Activated naive CD4-positive, alpha-beta T cell treated with anti-CD3 and anti-CD28 coated beads, Interleukin-2, amount 50 U/mL, for 24 hours (primary cell): ENCODE results near the gene ZFP57.
"Not testable (repeated sequence)": the region's sequence is repeated elsewhere in the genome, so short reads cannot be mapped to it uniquely, and the experiment has no call there.

ENCODE experiments used
- H3K27ac Mint-ChIP-seq: one replicate; pipeline ENCODE4 v1.8.0; 2021; ENCODE audit warnings: mild to moderate bottlenecking, mixed read lengths
- H3K27me3 Mint-ChIP-seq: one replicate; pipeline ENCODE4 v1.8.0; 2021; ENCODE audit warnings: mixed read lengths
- H3K36me3 Mint-ChIP-seq: one replicate; pipeline ENCODE4 v1.8.0; 2021; ENCODE audit warnings: mixed read lengths
- H3K4me1 Mint-ChIP-seq: one replicate; pipeline ENCODE4 v1.8.0; 2021; ENCODE audit warnings: mixed read lengths
- H3K4me3 Mint-ChIP-seq: one replicate; pipeline ENCODE4 v1.8.0; 2021; ENCODE audit warnings: mild to moderate bottlenecking, mixed read lengths
- H3K9me3 Mint-ChIP-seq: one replicate; pipeline ENCODE4 v1.8.0; 2021; ENCODE audit warnings: mixed read lengths

ZFP57 gene

DNA sequence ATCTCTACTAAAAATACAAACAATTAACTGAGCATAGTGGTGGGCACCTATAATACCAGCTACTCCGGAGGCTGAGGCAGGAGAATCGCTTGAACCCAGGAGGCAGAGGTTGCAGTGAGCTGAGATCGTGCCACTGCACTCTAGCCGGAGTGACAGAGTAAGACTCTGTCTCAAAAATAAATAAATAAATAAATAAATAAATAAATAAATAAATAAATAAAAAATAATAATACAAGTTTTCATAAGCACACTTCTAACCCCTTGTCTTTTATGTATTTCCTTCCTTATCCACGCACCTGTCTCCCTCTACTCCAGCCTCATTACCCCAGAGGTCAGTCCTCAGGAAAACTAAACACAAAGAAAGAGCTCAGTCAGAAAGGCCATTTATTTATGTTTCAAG is 8.8 kb downstream of the ZFP57 start:
- not testable (repeated sequence) for H3K9me3 Mint-ChIP-seq, H3K4me1 Mint-ChIP-seq, H3K4me3 Mint-ChIP-seq, H3K27ac Mint-ChIP-seq, H3K27me3 Mint-ChIP-seq, H3K36me3 Mint-ChIP-seq

DNA sequence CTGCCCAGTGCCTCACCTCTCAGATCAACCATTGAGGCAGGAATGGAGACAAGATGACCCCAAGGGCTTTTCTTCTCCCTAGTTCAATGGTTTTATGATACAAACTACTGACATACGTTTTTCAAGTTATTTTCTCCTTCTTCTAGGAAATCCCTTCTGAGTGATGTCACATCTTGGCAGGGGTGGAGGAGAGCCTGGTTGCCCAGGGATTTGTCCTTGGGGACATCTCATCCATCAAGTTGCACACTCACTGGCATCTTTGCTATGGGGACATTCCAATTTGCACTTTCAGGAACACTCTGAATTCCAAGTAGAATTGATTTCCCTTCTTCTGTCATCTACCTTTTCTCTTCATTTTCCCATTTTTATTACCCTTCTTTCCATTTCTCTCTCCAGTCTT is 9.9 kb downstream of the ZFP57 start:
- no peak overlapping the region for H3K4me3 Mint-ChIP-seq
- H3K4me1 Mint-ChIP-seq, result no peaks in the 10 kb centered on the region
- no peaks in the 10 kb centered on the region for H3K36me3 Mint-ChIP-seq
- H3K27me3 Mint-ChIP-seq, result peaks cover 6% of the 10 kb centered on the region
- H3K27ac Mint-ChIP-seq, result no peak overlapping the region
- H3K9me3 Mint-ChIP-seq, result no peaks in the 10 kb centered on the region

DNA sequence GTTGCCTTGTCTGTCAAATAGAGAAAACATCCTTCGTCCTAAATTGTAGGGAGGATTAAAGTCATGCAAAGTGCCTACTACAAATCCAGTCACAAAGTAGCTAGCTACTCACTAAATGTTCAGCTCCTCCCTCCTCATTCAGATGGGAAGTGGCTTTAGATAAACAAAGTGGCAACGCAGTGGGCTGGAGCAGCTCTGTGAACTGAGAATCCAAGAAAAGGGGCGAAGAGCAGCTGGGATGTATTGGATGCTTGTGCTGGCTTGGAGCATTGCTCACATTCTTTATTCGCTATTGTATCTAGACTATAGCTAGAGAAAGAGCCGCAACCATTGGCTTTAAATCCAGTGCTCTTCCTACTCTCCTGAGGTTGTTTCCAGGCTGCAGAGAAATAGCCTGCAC is 13.8 kb downstream of the ZFP57 start:
- H3K9me3 Mint-ChIP-seq, result no peaks in the 10 kb centered on the region
- H3K27me3 Mint-ChIP-seq, result peaks cover 9% of the 10 kb centered on the region
- H3K4me1 Mint-ChIP-seq, result no peaks in the 10 kb centered on the region
- H3K36me3 Mint-ChIP-seq, result no peaks in the 10 kb centered on the region
- no peak overlapping the region for H3K4me3 Mint-ChIP-seq
- no peak overlapping the region for H3K27ac Mint-ChIP-seq

DNA sequence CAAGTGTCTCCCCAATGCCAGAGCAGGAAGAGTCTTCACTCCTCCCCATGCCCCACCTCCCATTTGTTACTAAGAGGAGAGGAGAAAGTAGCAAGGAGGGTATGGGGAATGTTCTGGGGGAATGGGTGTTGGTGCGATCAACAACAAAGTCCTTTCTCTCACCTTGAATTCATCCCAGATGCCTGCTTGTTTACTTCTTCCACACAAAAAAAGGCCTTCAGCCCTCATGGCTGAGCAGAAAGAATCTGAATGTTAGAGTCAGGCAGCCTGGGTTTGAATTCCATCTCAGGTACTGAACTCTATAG is 14.2 kb downstream of the ZFP57 start:
- Mint-ChIP-seq H3K27me3 (peaks cover 11% of the 10 kb centered on the region), H3K9me3 (no peaks in the 10 kb centered on the region), H3K36me3 (no peaks in the 10 kb centered on the region), H3K4me3 (no peak overlapping the region), H3K27ac (no peak overlapping the region), H3K4me1 (no peaks in the 10 kb centered on the region)

DNA sequence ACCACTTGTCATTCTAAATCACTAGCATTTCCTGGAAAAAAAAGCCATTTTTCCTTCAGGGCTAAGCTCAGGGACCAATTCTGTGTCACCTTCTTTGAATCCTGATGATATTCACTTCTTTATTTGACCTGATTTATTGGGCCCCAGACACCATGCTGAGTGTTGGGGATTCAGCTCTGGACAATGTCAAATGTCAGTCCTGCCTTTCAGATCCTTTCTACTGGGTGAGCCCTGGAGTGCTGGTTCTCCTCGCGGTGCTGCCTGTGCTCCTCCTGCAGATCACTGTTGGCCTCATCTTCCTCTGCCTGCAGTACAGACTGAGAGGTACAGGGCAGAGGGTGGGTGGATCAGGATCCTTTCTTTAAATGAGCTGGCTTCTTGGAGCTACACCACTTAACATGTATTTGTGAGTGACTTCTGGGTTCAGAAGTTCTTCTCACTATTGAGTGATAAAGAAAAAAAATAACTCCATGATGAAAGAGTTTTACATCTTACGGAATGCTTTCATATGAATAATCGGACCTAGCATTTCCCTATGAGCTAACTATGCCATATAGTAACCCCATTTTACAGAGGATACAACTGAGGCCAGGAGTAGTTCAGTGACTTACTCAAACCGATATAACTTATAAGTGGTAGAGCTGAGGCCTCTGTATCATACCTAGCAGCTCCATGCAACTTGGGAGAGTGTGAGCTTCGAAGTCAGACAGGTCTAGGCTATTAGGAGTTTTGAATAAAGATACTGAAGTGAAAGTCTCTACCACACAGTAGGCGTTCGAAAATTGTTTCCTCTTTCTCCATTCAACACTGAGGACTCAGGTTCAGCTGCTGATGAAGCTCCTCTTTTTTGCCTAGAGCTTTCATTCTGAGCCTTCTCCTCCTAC is 14.8 kb downstream of the ZFP57 start:
- peaks cover 10% of the 10 kb centered on the region for H3K27me3 Mint-ChIP-seq
- H3K27ac Mint-ChIP-seq, result no peak overlapping the region
- no peaks in the 10 kb centered on the region for H3K4me1 Mint-ChIP-seq

DNA sequence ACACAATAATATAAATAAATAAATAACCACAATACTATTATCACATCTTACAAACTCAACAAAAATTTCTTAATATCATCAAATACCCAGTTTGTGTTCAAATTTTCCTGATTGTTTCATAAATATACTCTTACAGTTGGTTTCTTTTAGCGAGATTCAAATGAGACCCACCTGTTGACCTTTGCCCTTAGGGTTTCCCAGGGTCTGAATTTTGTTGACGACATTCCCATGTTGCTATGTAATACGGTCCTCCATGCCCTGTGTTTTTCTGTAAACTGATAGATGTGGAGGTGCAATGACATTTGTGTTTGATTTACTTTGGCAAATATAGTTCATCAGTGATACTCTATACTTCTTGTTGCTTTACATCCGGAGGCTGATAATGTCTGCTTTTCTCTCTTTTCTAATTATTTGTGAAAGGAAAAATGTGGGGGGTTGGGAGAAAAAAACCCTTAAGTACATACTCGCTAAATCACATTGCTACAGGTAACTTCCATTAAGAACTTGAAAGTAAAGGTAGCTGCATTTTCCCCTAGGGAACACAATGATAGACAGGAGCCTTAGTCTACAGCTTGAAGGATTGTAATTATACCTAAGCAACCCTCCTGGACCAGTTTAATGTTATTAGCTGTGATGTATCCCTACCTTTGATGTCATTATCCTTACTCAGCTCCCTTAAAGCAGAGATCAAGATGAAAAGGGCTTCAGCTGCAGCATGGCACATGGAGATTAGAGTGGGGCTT is 17.5 kb downstream of the ZFP57 start:
- Mint-ChIP-seq H3K27ac (no peak overlapping the region), H3K27me3 (peaks cover 9% of the 10 kb centered on the region), H3K4me3 (no peak overlapping the region), H3K9me3 (no peaks in the 10 kb centered on the region), H3K4me1 (no peaks in the 10 kb centered on the region), H3K36me3 (no peaks in the 10 kb centered on the region)

More for the DNA sequence above, 14.8 kb downstream of the ZFP57 start:
- Mint-ChIP-seq H3K4me3 (no peak overlapping the region), H3K36me3 (no peaks in the 10 kb centered on the region), H3K9me3 (no peaks in the 10 kb centered on the region)

DNA sequence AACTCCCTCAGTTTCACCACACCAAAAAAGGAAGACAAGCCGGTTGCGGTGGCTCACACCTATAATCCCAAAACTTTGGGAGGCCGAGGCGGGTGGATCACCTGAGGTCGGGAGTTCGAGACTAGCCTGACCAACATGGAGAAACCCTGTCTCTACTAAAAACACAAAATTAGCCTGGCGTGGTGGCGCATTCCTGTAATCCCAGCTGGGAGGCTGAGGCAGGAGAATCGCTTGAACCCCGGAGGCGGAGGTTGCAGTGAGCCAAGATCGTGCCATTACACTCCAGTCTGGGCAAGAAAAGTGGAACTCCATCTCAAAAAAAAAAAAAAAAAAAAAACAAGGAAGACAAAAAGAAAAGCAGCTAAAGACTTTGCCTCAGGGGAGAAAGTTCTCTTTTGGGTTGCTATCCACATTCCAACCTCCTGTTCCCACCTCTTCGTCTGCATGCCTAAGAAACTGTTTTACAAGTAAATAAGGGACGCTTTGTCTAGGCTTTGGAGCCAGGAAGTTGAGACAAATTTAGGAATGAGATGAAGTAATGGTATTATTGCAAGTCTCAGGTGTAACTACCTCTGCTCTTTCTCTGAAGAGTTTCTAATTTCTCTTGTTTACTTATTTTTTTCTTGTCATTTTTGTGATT is 19.3 kb downstream of the ZFP57 start:
- not testable (repeated sequence) for H3K4me3 Mint-ChIP-seq, H3K27ac Mint-ChIP-seq, H3K36me3 Mint-ChIP-seq, H3K9me3 Mint-ChIP-seq, H3K4me1 Mint-ChIP-seq
- H3K27me3 Mint-ChIP-seq, result peaks cover 14% of the 10 kb centered on the region

DNA sequence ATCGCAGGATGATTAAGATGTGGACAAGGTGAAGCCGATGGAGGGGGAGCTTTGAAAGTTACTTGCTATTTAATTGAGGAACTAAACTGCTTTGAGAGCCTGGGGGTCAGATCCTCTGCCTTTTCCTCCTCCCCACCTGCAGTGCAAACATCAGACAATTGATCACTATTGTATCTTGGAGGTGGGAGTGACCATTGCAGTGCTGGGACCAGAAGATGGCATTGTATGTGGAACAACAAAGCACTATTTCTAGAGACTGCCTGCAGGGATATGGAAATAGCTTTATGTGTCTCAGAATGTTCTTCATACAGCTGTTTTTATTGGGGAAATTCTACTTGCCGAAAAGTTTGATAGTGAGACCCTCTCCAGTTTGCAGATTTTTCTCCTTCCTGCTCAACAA is 19.9 kb downstream of the ZFP57 start:
- Mint-ChIP-seq H3K36me3 (no peaks in the 10 kb centered on the region), H3K4me1 (no peaks in the 10 kb centered on the region), H3K27me3 (peaks cover 15% of the 10 kb centered on the region), H3K9me3 (no peaks in the 10 kb centered on the region), H3K4me3 (no peak overlapping the region), H3K27ac (no peak overlapping the region)

DNA sequence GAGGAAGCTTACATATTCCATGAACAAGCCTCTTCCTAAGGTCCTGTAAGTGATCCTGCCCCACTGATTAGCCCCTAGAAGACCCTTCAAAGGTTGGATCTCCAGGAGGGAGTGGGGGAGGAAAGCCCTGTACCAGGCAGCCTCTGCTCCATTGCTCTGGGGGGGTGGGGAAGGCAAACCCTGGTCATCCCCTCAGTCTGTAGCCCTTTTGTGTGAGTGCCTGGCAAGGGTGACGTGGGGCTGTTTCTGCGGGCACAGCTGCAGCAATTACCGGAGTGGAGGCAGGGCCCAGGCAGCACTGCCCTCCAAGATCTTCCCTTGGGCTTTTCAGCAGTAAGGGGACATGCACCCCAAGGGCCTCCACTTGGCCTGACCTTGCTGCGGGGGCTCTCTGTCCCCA is 24.2 kb downstream of the ZFP57 start, which contains the start of gene MOG:
MOG (plus strand) TSS at position 295 of the 400 bp plus-strand sequence. CDS start 118 bp downstream, outside the sequence.
- Mint-ChIP-seq H3K9me3 (no peaks in the 10 kb centered on the region), H3K27me3 (peaks cover 14% of the 10 kb centered on the region), H3K27ac (no peak within 1 kb of the TSS), H3K4me1 (peaks cover 1% of the 10 kb centered on the region), H3K36me3 (no peaks in the 10 kb centered on the region), H3K4me3 (no peak within 1 kb of the TSS)

DNA sequence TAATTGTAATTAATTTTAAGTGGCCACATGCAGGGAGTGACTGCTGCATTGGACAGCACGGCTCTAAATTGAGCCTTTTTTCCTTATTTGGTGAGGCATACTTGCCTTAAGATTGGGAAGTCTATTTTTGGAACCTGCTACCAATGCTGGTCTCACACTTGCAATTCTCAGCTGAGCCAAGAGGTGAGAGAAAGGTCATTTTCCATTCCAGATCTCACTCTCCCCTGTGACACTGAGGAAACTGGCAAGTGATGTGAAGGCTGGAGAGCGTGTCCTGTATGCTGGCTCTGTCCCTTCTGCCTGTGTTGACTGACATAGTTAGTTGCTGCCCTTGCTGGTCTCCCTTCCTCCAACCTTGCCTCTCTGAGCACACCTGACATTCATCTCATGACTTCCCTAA is 24.8 kb downstream of the ZFP57 start:
- peaks cover 13% of the 10 kb centered on the region for H3K27me3 Mint-ChIP-seq
- H3K36me3 Mint-ChIP-seq, result no peaks in the 10 kb centered on the region
- H3K4me3 Mint-ChIP-seq, result no peak overlapping the region
- H3K27ac Mint-ChIP-seq, result no peak overlapping the region
- H3K9me3 Mint-ChIP-seq, result no peaks in the 10 kb centered on the region
- H3K4me1 Mint-ChIP-seq, result peaks cover 6% of the 10 kb centered on the region

DNA sequence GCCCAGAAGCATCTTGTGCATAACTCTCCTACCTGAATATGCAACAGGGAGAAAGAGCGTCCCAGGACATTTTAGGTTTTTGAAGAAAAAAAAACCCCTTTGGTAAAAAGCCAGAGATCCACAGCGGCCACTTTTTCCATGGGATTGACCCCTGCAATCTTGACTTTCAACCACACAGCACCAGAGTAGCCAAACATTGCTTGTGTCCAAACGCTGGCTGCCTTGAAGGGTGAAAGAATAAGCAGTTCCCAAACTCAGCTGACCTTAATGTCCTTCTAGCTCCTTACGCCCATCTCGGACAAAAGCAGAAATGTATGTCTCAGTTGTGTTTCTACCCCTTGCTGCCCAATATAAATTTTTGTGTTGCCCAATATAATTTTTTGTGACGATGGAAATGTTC is 25.3 kb downstream of the ZFP57 start:
- Mint-ChIP-seq H3K9me3 (no peaks in the 10 kb centered on the region), H3K4me3 (no peak overlapping the region), H3K27ac (no peak overlapping the region), H3K4me1 (peaks cover 6% of the 10 kb centered on the region), H3K27me3 (peaks cover 12% of the 10 kb centered on the region), H3K36me3 (no peaks in the 10 kb centered on the region)

DNA sequence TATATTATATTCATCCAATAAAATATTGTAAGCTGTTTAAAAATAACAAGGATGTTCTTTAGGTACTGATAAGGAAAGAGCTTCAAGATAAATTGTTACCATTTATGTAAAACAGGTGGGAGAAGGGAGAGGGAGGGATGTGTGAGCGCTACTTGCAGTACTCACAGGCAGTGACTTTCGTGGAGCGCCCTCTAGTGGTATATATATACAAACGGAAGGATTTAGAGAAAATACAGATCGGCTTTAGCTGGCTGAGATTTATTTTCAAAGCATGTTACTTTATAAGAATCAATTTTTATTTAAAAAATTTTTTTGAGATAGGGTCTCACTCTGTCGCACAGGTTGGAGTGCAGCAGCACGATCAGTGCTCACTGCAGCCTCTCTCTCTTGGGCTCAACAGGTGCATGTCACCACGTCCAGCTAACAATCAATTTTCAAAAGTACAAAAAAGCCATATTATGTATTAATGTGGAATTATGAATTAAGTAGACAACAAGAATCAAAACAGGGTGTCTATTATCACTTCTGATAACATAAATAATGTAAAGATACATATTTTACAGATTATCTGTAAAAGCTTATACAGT is 27.4 kb downstream of the ZFP57 start:
- Mint-ChIP-seq H3K9me3 (no peaks in the 10 kb centered on the region), H3K36me3 (no peaks in the 10 kb centered on the region), H3K4me3 (no peak overlapping the region), H3K4me1 (peaks cover 15% of the 10 kb centered on the region), H3K27ac (no peak overlapping the region), H3K27me3 (peaks cover 12% of the 10 kb centered on the region)

DNA sequence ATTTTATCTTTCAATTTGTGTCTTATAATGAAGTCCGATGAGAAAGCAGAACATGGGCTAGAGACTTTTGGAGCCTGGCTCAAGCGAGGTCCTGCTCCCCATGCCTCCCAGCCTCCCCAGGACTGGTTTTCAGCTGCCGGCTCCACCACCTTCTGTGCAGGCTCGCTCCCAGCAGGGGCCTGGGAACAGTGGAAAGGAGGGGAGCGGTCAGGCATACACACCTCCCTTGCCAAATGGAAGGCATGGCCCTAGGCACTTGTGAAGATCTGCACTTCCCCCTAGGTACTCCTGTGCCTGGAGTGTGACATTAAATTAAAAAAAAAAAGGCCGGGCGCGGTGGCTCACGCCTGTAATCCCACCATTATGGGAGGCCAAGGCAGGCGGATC is 28.8 kb downstream of the ZFP57 start:
- peaks cover 7% of the 10 kb centered on the region for H3K27me3 Mint-ChIP-seq
- H3K9me3 Mint-ChIP-seq, result no peaks in the 10 kb centered on the region
- peaks cover 15% of the 10 kb centered on the region for H3K4me1 Mint-ChIP-seq
- no peak overlapping the region for H3K27ac Mint-ChIP-seq
- H3K36me3 Mint-ChIP-seq, result no peaks in the 10 kb centered on the region
- H3K4me3 Mint-ChIP-seq, result no peak overlapping the region

DNA sequence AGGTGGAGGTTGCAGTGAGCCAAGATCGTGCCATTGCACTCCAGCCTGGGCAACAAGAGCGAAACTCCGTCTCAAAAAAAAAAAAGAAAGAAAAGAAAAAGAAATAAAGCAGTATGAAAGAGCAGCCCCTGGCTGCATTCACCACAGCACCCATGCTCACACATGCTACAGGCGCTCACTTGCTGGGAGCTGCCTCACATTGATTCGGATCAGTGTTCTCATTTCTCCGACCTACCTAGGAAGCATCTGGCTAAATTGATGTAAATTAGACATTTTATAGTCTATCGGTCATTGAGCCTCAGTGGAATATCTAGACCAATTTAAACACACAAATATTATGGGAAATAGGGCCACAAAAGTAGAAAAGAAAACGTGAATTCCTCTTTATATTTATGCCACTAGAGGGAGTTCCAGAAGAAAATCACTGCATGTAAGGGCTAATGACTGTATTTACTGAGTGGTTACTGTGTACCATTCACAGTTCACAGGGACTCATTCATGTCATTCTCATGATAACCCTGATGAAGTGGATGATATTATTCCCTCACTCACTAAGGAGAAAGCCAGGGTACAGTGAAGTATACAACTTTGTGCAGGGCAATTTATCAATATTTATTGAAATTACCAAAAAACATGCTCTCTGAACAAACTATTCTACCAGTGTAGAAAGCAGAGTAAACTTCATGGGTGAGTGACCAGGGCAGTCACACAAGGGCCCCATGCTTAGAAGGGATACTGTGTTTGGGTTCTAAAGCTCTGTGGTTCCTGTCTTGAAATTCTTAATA is 29.3 kb downstream of the ZFP57 start:
- peaks cover 6% of the 10 kb centered on the region for H3K27me3 Mint-ChIP-seq
- H3K36me3 Mint-ChIP-seq, result no peaks in the 10 kb centered on the region
- peaks cover 15% of the 10 kb centered on the region for H3K4me1 Mint-ChIP-seq
- no peaks in the 10 kb centered on the region for H3K9me3 Mint-ChIP-seq
- H3K27ac Mint-ChIP-seq, result no peak overlapping the region
- H3K4me3 Mint-ChIP-seq, result no peak overlapping the region
